Measurements from ENCODE around the gene PLD2.

Gene PLD2

DNA sequence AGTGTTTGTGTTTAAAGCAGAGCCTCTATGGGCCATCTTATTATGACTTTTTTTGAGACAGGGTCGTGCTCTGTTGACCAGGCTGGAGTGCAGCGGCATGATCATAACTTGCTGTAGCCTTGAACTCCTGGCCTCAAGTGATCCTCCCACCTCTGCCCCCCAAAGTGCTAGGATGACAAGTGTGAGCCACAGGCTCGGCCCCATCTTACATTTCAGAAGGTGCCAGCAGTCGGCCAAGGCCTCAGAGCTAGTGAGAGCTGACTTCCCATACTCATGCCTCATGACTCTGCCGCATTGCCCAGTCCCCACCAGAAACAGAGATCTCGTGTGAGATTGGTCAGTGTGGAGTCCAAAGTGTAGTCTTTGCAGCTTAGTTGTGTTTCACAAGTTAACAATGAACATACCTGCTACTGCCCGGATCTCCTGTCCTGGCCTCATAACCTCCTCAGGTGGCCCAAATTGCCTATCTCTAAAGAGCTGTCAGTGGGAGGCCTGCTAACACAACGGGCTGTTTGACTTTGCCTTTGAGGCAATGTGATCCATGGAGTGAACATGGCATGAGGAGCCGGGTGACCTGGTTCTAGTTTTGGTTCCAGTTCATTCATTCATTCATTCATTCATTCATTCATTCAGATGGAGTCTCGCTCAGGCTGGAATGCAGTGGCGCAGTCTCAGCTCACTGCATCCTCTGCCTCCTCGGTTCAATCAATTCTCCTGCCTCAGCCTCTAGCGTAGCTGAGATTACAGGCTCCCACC is 39.9 kb downstream of the PLD2 start:
- H3K27me3 ChIP-seq (ENCODE audit: insufficient read depth, low read depth): no peaks in the 10 kb centered on the region
- no peak overlapping the region for H3K4me2 ChIP-seq
- H2AFZ ChIP-seq (ENCODE audit: low read depth): no peak overlapping the region
- H3K4me1 ChIP-seq (ENCODE audit: low read depth, poor library complexity, severe bottlenecking): no peaks in the 10 kb centered on the region
- no peaks in the 10 kb centered on the region for H3K79me2 ChIP-seq (ENCODE audit: insufficient read depth, low read depth)
- no peak overlapping the region for H3K4me3 ChIP-seq (IDR thresholded peaks at IDR 0.05; ENCODE audit: insufficient read depth, low read depth, low read length)
- no peak overlapping the region for H3K9ac ChIP-seq
- TF ChIP-seq, protein P1, sequence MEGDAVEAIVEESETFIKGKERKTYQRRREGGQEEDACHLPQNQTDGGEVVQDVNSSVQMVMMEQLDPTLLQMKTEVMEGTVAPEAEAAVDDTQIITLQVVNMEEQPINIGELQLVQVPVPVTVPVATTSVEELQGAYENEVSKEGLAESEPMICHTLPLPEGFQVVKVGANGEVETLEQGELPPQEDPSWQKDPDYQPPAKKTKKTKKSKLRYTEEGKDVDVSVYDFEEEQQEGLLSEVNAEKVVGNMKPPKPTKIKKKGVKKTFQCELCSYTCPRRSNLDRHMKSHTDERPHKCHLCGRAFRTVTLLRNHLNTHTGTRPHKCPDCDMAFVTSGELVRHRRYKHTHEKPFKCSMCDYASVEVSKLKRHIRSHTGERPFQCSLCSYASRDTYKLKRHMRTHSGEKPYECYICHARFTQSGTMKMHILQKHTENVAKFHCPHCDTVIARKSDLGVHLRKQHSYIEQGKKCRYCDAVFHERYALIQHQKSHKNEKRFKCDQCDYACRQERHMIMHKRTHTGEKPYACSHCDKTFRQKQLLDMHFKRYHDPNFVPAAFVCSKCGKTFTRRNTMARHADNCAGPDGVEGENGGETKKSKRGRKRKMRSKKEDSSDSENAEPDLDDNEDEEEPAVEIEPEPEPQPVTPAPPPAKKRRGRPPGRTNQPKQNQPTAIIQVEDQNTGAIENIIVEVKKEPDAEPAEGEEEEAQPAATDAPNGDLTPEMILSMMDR (conservative IDR thresholded peaks at IDR 0.05; ENCODE audit: low read depth, low read length): no peak
- no peak overlapping the region for H3K27ac ChIP-seq
- no peaks in the 10 kb centered on the region for H3K36me3 ChIP-seq (ENCODE audit: insufficient read depth)
- no peaks in the 10 kb centered on the region for H4K20me1 ChIP-seq (ENCODE audit: insufficient read depth)

DNA sequence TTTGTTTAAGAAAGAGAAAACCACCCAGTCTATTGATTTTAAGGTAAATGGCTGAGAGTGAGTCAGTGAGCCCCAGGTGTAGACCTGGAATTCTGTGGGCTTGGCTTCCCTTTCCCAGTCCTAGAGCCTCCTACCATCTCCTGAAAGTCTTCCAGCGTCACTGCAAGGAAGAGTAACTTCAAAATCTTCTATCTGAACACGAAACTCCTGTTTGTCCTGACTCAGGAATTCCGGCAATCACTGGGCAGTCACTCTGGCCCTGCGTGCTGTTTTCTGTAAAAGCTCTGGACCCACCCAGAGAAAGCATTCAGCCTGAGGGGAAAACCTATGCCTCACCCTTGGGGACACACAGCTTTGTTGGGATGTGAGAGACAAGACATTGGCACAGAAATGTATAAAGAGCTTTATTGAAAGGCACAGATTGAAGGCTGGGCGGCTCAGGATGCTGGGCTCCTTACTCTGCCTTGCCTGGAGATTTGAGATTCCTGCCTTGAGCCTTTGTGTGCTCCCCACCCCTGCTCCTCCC is 42.1 kb downstream of the PLD2 start:
- no peak overlapping the region for H3K27ac ChIP-seq

DNA sequence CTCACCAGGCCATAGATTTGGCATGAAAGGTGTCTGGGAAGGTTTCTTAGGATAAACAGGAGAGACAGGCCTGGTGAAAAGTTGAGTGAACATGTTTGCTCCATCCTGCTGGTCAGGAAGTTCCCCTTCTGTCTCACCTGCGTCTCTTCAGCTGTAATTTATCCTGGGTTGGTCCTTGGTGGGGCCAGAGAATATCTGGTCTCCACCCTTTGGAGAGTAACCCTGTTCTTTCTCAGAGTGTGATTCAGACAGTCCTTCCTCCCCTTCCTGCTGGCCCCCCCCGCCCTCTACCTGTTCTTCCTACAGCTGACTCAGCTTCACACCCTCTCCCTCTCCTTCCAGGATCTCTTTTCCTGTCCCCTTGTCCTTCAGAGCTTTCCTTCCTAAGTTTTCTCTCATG is 43.3 kb downstream of the PLD2 start:
- Histone ChIP-seq H4K20me1 (ENCODE audit: insufficient read depth) (no peaks in the 10 kb centered on the region), H3K79me2 (ENCODE audit: insufficient read depth, low read depth) (no peaks in the 10 kb centered on the region), H3K4me2 (no peak overlapping the region)

More for the DNA sequence above, 42.1 kb downstream of the PLD2 start:
- no peaks in the 10 kb centered on the region for H3K36me3 ChIP-seq (ENCODE audit: insufficient read depth)
- H3K27me3 ChIP-seq (ENCODE audit: insufficient read depth, low read depth): no peaks in the 10 kb centered on the region
- no peak overlapping the region for H3K9ac ChIP-seq
- no peak overlapping the region for H3K4me2 ChIP-seq
- TF ChIP-seq, protein P1 (conservative IDR thresholded peaks at IDR 0.05; ENCODE audit: low read depth, low read length): no peak
- no peaks in the 10 kb centered on the region for H3K4me1 ChIP-seq (ENCODE audit: low read depth, poor library complexity, severe bottlenecking)
- no peaks in the 10 kb centered on the region for H3K79me2 ChIP-seq (ENCODE audit: insufficient read depth, low read depth)
- no peak overlapping the region for H3K4me3 ChIP-seq (IDR thresholded peaks at IDR 0.05; ENCODE audit: insufficient read depth, low read depth, low read length)
- H2AFZ ChIP-seq (ENCODE audit: low read depth): no peak overlapping the region
- no peaks in the 10 kb centered on the region for H4K20me1 ChIP-seq (ENCODE audit: insufficient read depth)

DNA sequence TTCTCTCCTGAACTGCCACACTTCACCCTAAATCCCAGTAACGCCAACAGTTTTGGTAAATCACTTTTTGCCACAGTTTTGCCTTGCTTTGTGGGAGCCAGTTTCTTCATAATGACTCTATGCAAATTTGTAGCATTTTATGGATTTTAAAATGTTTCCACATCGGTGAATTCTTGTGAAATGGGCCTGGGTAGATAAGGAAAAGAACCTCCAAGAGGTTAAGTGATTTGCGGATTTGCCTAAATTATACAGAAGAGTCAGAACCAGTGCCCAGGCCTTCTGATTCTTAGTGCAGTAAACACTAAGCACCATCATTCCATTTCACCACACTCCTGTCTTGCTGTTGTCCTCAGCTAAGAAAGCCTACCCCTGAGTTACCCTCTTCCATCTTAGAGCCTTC is 44.1 kb downstream of the PLD2 start:
- H3K9ac ChIP-seq: no peak overlapping the region
- H3K36me3 ChIP-seq (ENCODE audit: insufficient read depth): no peaks in the 10 kb centered on the region
- H3K4me2 ChIP-seq: no peak overlapping the region
- H4K20me1 ChIP-seq (ENCODE audit: insufficient read depth): no peaks in the 10 kb centered on the region
- no peak overlapping the region for H3K4me3 ChIP-seq (IDR thresholded peaks at IDR 0.05; ENCODE audit: insufficient read depth, low read depth, low read length)
- no peak overlapping the region for H2AFZ ChIP-seq (ENCODE audit: low read depth)
- H3K27ac ChIP-seq: no peak overlapping the region
- no peaks in the 10 kb centered on the region for H3K4me1 ChIP-seq (ENCODE audit: low read depth, poor library complexity, severe bottlenecking)
- H3K79me2 ChIP-seq (ENCODE audit: insufficient read depth, low read depth): no peaks in the 10 kb centered on the region
- TF ChIP-seq, protein P1 (conservative IDR thresholded peaks at IDR 0.05; ENCODE audit: low read depth, low read length): no peak
- H3K27me3 ChIP-seq (ENCODE audit: insufficient read depth, low read depth): no peaks in the 10 kb centered on the region

More for the DNA sequence above, 43.3 kb downstream of the PLD2 start:
- Histone ChIP-seq H3K27me3 (ENCODE audit: insufficient read depth, low read depth) (no peaks in the 10 kb centered on the region), H2AFZ (ENCODE audit: low read depth) (no peak overlapping the region), H3K4me3 (IDR thresholded peaks at IDR 0.05; ENCODE audit: insufficient read depth, low read depth, low read length) (no peak overlapping the region), H3K4me1 (ENCODE audit: low read depth, poor library complexity, severe bottlenecking) (no peaks in the 10 kb centered on the region), H3K36me3 (ENCODE audit: insufficient read depth) (no peaks in the 10 kb centered on the region), H3K27ac (no peak overlapping the region), H3K9ac (no peak overlapping the region)
- TF ChIP-seq, protein P1 (conservative IDR thresholded peaks at IDR 0.05; ENCODE audit: low read depth, low read length): no peak

All from KMS-11 (cell line).